WTC11 (cell line): ENCODE data around the gene TP63.

Experiments
- CTCF ChIP-seq: fragments of 200-600 bp; IDR thresholded peaks from 2 replicates; pipeline ENCODE4 v1.8.0; 2022; ENCODE audit warnings: antibody characterized with exemption
- ELF4 ChIP-seq: sonication (generic); formaldehyde crosslinking; IDR thresholded peaks from 2 replicates; pipeline ENCODE4 v1.8.1; 2022; ENCODE audit warnings: low read depth, mild to moderate bottlenecking, moderate library complexity, missing genetic modification reagents
- ESRRA ChIP-seq: sonication (generic); formaldehyde crosslinking; IDR thresholded peaks from 2 replicates; pipeline ENCODE4 v1.8.1; 2022; ENCODE audit warnings: mild to moderate bottlenecking, missing genetic modification reagents, borderline replicate concordance
- FOXJ3 ChIP-seq: sonication (generic); formaldehyde crosslinking; IDR thresholded peaks from 2 replicates; pipeline ENCODE4 v1.9.0; 2021; ENCODE audit warnings: missing genetic modification reagents, mild to moderate bottlenecking, borderline replicate concordance
- PRDM15 ChIP-seq: sonication (generic); formaldehyde crosslinking; IDR thresholded peaks from 2 replicates; pipeline ENCODE4 v1.8.0; 2022; ENCODE audit warnings: missing genetic modification reagents
- USF2 ChIP-seq: sonication (generic); formaldehyde crosslinking; IDR thresholded peaks from 2 replicates; pipeline ENCODE4 v1.8.1; 2023; ENCODE audit warnings: mild to moderate bottlenecking, missing genetic modification reagents, moderate library complexity

DNA sequence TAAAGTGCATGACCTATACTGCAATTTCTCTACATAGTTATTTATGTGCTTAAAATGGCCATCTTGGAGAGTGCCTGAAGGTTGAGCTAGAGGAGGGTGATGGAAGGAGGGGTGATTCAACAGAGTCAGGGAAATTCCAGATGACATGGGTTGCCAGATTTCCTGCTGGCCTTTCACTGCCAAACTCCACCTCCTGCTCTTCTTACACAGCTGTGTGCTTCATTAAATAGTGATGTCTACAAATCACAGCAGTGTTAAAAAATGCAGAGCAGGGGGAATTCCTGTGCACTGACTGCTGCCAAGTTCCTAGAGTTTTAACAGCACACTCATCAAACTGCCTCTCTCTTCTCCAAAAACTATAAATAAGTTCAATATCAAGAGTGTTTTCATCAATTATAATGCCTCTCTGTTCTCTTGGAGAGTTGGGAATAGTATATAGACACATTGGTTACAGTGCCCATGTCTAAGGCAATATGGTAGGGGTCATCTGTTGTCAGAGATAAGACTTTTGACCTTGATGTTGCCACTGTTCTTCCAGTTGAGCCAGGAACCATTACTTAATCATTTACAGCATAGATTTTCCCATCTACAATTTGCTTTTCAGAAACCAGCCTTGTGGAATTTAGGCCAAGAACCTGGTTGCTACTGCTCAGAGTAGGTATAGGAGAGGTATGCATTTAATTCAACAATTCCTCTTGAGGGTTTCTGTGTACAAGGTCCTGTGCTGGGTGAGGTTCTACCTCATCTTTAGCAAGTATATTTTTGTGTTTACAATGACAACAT is 79.6 kb downstream of the TP63 start:
- no peak for TF ChIP-seq CTCF
- TF ChIP-seq USF2 = no peak
- no peak for TF ChIP-seq ESRRA (CRISPR knock-in tag)
- no peak for TF ChIP-seq PRDM15 (CRISPR knock-in tag)
- TF ChIP-seq ELF4 (CRISPR knock-in tag) = no peak
- TF ChIP-seq FOXJ3 (CRISPR knock-in tag) = no peak
